Mesendoderm (in vitro differentiated cells): ENCODE measurements around the gene MGST2. TPM values are rescaled to one million over a fixed set of nuclear protein-coding genes. Genes with fewer than 3 reads are reported as not detected.

Source experiments
- DNase-seq: peaks from one replicate; pipeline ENCODE4 v3.0.0; 2013
- H2AK5ac ChIP-seq: 2 replicates; pipeline ENCODE4 v1.6.1; 2013; ENCODE audit warnings: low read length, inconsistent platforms
- H2BK120ac ChIP-seq: 2 replicates; pipeline ENCODE4 v1.6.1; 2013; ENCODE audit warnings: low read depth, mild to moderate bottlenecking, low read length, moderate library complexity, mixed read lengths
- H2BK15ac ChIP-seq: replicated peaks from 2 replicates; pipeline ENCODE4 v1.6.1; 2013; ENCODE audit warnings: low read depth, mild to moderate bottlenecking, moderate library complexity
- H2BK5ac ChIP-seq: 2 replicates; pipeline ENCODE4 v1.6.1; 2013; ENCODE audit warnings: low read length, inconsistent platforms
- H3K18ac ChIP-seq: 2 replicates; pipeline ENCODE4 v1.6.1; 2013; ENCODE audit warnings: mild to moderate bottlenecking, low read length, mixed read lengths
- H3K23ac ChIP-seq: one replicate; pipeline ENCODE4 v1.6.1; 2013; ENCODE audit warnings: low read length
- H3K27ac ChIP-seq: 2 replicates; pipeline ENCODE4 v1.5.1; 2013; ENCODE audit warnings: low read depth, mild to moderate bottlenecking, inconsistent platforms, low read length, moderate library complexity
- H3K27me3 ChIP-seq: 2 replicates; pipeline ENCODE4 v1.6.1; 2013; ENCODE audit warnings: low read length, control low read depth, mild to moderate bottlenecking, inconsistent platforms; ENCODE audit not compliant: insufficient read depth, poor library complexity
- H3K36me3 ChIP-seq: 2 replicates; pipeline ENCODE4 v1.6.1; 2013; ENCODE audit warnings: low read length, inconsistent platforms; ENCODE audit not compliant: control insufficient read depth, insufficient read depth
- H3K4ac ChIP-seq: one replicate; pipeline ENCODE4 v1.6.1; 2013; ENCODE audit warnings: low read depth, mild to moderate bottlenecking, low read length, moderate library complexity
- H3K4me1 ChIP-seq: 2 replicates; pipeline ENCODE4 v1.6.1; 2013; ENCODE audit warnings: low read depth, low read length, inconsistent platforms; ENCODE audit not compliant: control insufficient read depth
- H3K4me2 ChIP-seq: 2 replicates; pipeline ENCODE4 v1.6.1; 2013; ENCODE audit warnings: low read length
- H3K4me3 ChIP-seq: 2 replicates; pipeline ENCODE4 v1.5.1; 2013; ENCODE audit warnings: mild to moderate bottlenecking, low read length
- H3K56ac ChIP-seq: one replicate; pipeline ENCODE4 v1.6.1; 2013; ENCODE audit warnings: low read length
- H3K79me1 ChIP-seq: 2 replicates; pipeline ENCODE4 v1.6.1; 2013; ENCODE audit warnings: low read length, inconsistent platforms
- H3K79me2 ChIP-seq: 2 replicates; pipeline ENCODE4 v1.6.1; 2013; ENCODE audit warnings: mild to moderate bottlenecking, low read length; ENCODE audit not compliant: control insufficient read depth, insufficient read depth
- H3K9ac ChIP-seq: 2 replicates; pipeline ENCODE4 v1.6.1; 2013; ENCODE audit warnings: low read length, inconsistent platforms
- H4K5ac ChIP-seq: one replicate; pipeline ENCODE4 v1.6.1; 2013; ENCODE audit warnings: low read length
- H4K8ac ChIP-seq: one replicate; pipeline ENCODE4 v1.6.1; 2013; ENCODE audit warnings: low read depth, mild to moderate bottlenecking, control low read depth, low read length, moderate library complexity
- WGBS: extraction: QIAGEN DNeasy Blood & Tissue Kit; methylation state at CpG from one replicate; pipeline ENCODE4 v1.1.7; 2013; ENCODE audit warnings: low lambda C conversion rate, missing lambda C conversion rate; ENCODE audit not compliant: insufficient coverage; ENCODE audit errors: extremely low coverage; 5-methylcytosine and 5-hydroxymethylcytosine counted together
- polyA plus RNA-seq, 2 experiments: library from polyadenylated mRNA; stranded (reverse); fragments of 200-250 nt; gene quantifications; one replicate each; pipeline ENCODE4 v1.2.3, GENCODE V29; 2013

MGST2 gene
- 46.4 TPM for polyA plus RNA-seq (2013, experiment 1 of 2)
- 43.8 TPM for polyA plus RNA-seq (2013, experiment 2 of 2)

GRCh38 chr4:139665690-139666529 lies at the start of gene MGST2:
Gene MGST2, plus strand, starts transcription at chr4:139665819. Its CDS starts 201 bp downstream, at chr4:139666020.
- WGBS: no CpG with 5 or more reads among the region's 32 CpGs
- Histone ChIP-seq H4K8ac (no peak within 1 kb of the TSS), H3K56ac (peak within 1 kb of the TSS; percentile 90)

GRCh38 chr4:139617702-139618490 lies 47.7 kb upstream of the MGST2 start:
- Histone ChIP-seq H3K79me1 (no peaks in the 10 kb centered on the region), H3K56ac (no peak overlapping the region), H2BK120ac (no peak overlapping the region), H4K8ac (no peak overlapping the region), H2BK15ac (no peak overlapping the region), H3K9ac (no peak overlapping the region), H3K4me3 (no peak overlapping the region), H3K27me3 (no peaks in the 10 kb centered on the region), H4K5ac (no peak overlapping the region), H2AK5ac (no peak overlapping the region), H2BK5ac (no peak overlapping the region), H3K79me2 (no peaks in the 10 kb centered on the region), H3K27ac (no peak overlapping the region), H3K4me1 (no peaks in the 10 kb centered on the region), H3K4ac (no peak overlapping the region), H3K36me3 (no peaks in the 10 kb centered on the region), H3K23ac (no peak overlapping the region), H3K4me2 (no peak overlapping the region), H3K18ac (no peak overlapping the region)
- WGBS: no CpG with 5 or more reads among the region's 7 CpGs
- peak; percentile 57 for DNase-seq

More at GRCh38 chr4:139665690-139666529, at the start of gene MGST2:
- Histone ChIP-seq H3K36me3 (no peaks in the 10 kb centered on the region), H2AK5ac (no peak within 1 kb of the TSS), H3K27ac (peak within 1 kb of the TSS; percentile 31), H3K27me3 (no peaks in the 10 kb centered on the region), H2BK5ac (peak within 1 kb of the TSS; percentile 59), H4K5ac (no peak within 1 kb of the TSS), H3K4ac (peak within 1 kb of the TSS; percentile 28), H3K9ac (peak within 1 kb of the TSS; percentile 75), H3K23ac (peak within 1 kb of the TSS; percentile 4), H2BK120ac (peak within 1 kb of the TSS; percentile 83), H3K4me3 (peak within 1 kb of the TSS; percentile 25), H3K4me1 (peaks cover 14% of the 10 kb centered on the region), H3K4me2 (peak within 1 kb of the TSS; percentile 51), H3K79me1 (peaks cover 2% of the 10 kb centered on the region), H2BK15ac (no peak within 1 kb of the TSS), H3K79me2 (peaks cover 2% of the 10 kb centered on the region), H3K18ac (peak within 1 kb of the TSS; percentile 55)
- peak; percentile 92 for DNase-seq

- Histone ChIP-seq H4K5ac (no peak overlapping the region), H3K9ac (no peak overlapping the region), H3K79me2 (no peaks in the 10 kb centered on the region), H2BK5ac (no peak overlapping the region), H3K4me1 (peaks cover 1% of the 10 kb centered on the region), H3K4ac (no peak overlapping the region), H3K56ac (no peak overlapping the region), H2AK5ac (no peak overlapping the region), H3K27ac (no peak overlapping the region), H4K8ac (no peak overlapping the region), H3K4me3 (no peak overlapping the region), H3K36me3 (no peaks in the 10 kb centered on the region), H3K4me2 (no peak overlapping the region), H2BK120ac (no peak overlapping the region), H3K18ac (no peak overlapping the region), H3K27me3 (no peaks in the 10 kb centered on the region), H2BK15ac (no peak overlapping the region), H3K23ac (no peak overlapping the region), H3K79me1 (no peaks in the 10 kb centered on the region)
- no CpG with 5 or more reads among the region's 5 CpGs for WGBS
- DNase-seq: peak; percentile 73
These were observed 46.0 kb upstream of the MGST2 start for GRCh38 chr4:139619644-139620043.

- no peak overlapping the region for H3K23ac ChIP-seq
- H3K56ac ChIP-seq: no peak overlapping the region
- H3K79me2 ChIP-seq: no peaks in the 10 kb centered on the region
- peaks cover 3% of the 10 kb centered on the region for H3K4me1 ChIP-seq
- H3K18ac ChIP-seq: no peak overlapping the region
- H4K5ac ChIP-seq: no peak overlapping the region
- no peak overlapping the region for H3K9ac ChIP-seq
- no peak overlapping the region for H2BK120ac ChIP-seq
- H3K27me3 ChIP-seq: no peaks in the 10 kb centered on the region
- no peak overlapping the region for H3K27ac ChIP-seq
- no peak overlapping the region for H2BK15ac ChIP-seq
- no peak overlapping the region for H2BK5ac ChIP-seq
- no peak overlapping the region for H3K4me3 ChIP-seq
- no peaks in the 10 kb centered on the region for H3K36me3 ChIP-seq
- no peak overlapping the region for H4K8ac ChIP-seq
- no peak overlapping the region for H3K4ac ChIP-seq
- H3K79me1 ChIP-seq: no peaks in the 10 kb centered on the region
- no peak for DNase-seq
- H3K4me2 ChIP-seq: no peak overlapping the region
- no peak overlapping the region for H2AK5ac ChIP-seq
- WGBS: no CpG with 5 or more reads among the region's 4 CpGs
These were observed 42.7 kb upstream of the MGST2 start for GRCh38 chr4:139622901-139623381.

- no CpG with 5 or more reads among the region's 3 CpGs for WGBS
- Histone ChIP-seq H2AK5ac (no peak overlapping the region), H3K9ac (no peak overlapping the region), H4K5ac (no peak overlapping the region), H3K79me1 (no peaks in the 10 kb centered on the region), H3K23ac (no peak overlapping the region), H3K4me1 (peaks cover 5% of the 10 kb centered on the region), H2BK5ac (no peak overlapping the region), H3K4me3 (no peak overlapping the region), H3K36me3 (no peaks in the 10 kb centered on the region), H3K4ac (no peak overlapping the region), H3K27me3 (no peaks in the 10 kb centered on the region), H2BK120ac (no peak overlapping the region), H3K4me2 (no peak overlapping the region), H3K79me2 (no peaks in the 10 kb centered on the region), H3K56ac (no peak overlapping the region), H3K18ac (no peak overlapping the region), H2BK15ac (no peak overlapping the region), H4K8ac (no peak overlapping the region), H3K27ac (no peak overlapping the region)
- DNase-seq: no peak
These were observed 41.1 kb upstream of the MGST2 start for GRCh38 chr4:139624441-139625092.
